AG08396 (cell line): ENCODE data around the gene FZR1.
"Not testable (repeated sequence)": the region's sequence is repeated elsewhere in the genome, so short reads cannot be mapped to it uniquely, and the experiment has no call there.

Experiments
- DNase-seq: peaks from one replicate; pipeline ENCODE4 v3.0.0; 2012; ENCODE audit warnings: low spot score, mixed read lengths

The FZR1 gene

DNA sequence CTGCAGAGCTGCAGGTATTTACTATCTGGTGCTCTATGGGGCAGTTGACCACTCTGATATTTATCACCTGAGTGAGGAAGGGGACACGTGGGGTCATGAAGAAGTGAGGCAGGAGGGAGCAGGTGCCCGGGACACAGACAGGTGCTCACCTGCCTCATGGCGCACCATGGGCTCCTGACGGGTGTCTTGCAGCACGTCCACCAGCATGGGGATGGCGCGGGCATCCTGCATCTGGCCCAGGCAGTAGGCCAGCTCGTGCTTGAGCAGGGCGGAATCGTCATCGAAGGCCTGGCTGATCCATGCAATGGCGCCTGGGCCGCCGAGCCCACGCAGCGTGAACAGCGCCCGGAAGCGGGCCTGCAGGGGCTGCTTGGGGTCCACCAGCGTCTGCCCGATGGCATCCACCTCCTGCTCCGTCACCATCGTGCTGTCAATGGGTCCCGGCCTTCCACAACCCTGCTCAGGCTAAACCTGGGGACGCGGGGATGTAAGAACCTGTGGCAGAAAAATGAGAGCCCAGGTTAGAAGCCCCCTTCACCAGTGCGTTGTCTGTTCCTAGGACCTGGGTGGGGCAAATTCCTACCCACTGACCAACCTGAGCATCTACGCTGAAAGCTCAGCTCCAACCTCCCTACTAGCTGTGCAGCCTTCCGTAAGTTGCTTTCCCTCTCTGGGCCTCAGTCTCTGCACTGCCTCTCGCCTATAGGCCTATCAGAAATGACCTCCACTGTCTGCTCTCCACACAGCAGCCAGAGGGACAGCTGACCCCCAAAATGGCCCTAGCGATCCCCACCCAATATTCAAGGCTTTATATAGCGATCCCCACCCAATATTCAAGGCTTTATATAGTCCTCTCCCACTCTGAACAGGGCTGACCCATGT is 9.5 kb upstream of the FZR1 start:
- no peak for DNase-seq

DNA sequence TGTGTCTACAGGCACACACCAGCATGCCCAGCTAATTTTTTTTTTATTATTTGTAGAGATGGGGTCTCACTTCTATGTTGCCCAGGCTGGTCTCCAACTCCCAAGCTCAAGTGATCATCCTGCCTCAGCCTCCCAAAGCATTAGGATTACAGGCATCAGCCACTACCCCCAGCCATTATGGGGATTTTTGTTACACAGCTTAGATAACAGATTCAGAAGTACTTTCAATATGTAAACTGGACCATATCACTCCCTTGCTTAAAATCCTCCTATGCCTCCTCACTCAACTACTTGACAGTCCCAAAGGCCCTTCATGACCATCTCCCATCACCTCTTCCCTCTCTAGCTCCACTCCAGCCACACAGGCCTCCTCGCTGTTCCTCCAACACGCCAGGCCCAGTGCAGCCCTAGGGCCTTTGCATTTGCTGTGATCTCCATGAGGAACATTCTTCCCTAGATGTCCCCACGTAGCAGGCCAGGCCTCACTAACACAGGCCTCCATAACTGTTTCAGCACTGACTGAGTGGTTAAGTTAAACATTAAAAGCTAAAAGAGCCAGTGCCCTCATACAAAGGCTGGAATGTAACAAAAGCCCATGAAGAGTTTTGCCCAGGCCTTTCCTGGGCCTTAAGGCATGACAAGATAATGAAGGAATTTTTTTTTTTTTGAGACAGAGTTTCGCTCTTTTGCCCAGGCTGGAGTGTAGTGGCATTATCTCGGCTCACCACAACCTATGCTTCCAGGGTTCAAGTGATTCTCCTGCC is 8.2 kb upstream of the FZR1 start:
- DNase-seq = no peak

- DNase-seq = no peak
Observed at GRCh38 chr19:3499738-3500428, 6.2 kb upstream of the FZR1 start.

DNA sequence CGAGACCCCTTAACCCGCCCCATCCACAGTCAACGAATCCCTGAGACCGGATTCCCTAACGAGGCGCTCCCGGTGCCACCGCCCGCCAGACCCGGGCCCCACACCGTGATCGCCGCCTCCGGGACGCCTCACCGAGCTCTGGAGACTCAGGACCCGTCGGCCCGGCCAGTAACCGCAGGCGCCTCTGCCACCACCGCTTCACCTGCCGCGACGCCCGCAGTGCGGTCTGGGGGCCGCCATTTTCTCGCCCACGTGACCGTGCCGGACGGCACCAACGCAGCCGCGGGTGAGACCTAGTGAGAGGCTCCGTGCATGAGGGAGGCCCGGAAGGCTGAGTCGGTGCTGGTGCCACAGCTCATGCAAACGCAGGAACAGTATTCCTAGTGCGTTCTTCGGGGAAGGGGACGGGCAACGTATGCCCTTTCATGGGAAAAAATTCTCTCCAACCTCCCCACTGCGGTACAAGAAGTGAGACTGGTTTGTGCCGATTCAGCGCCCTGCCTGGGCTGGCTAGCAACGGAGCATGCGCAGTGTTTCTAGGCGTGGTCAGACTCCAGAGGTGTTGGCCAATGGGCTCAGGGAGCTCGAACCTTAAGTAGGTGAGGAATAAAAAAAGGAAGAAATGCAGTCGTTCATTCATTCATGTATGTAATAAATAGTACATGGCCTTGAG is 5.5 kb upstream of the FZR1 start, which contains the start of gene DOHH:
Gene DOHH, minus strand, starts transcription at position 246 of the 673 bp plus-strand sequence. CDS start 3,860 bp downstream, outside the sequence.
- peak; percentile 99 for DNase-seq

DNA sequence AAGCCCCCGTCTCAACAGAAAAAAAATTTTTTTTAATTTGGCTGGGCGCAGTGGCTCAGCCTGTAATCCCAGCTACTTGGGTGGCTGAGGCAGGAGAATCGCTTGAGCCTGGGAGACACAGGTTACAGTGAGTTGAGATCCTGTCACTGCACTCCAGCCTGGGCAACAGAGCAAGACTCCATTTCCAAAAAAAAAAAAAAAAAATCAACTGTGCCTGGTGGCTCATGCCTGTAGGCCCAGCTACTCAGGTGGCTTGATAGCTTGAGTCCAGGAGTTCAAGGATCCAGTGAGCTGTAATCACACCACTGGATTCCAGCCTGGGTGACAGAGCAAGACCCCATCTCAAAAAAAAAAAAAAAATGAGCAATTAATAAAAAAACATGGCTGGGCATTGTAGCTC is 4.3 kb upstream of the FZR1 start:
- DNase-seq = no peak

- no peak for DNase-seq
Observed at GRCh38 chr19:3503036-3503572, 3.0 kb upstream of the FZR1 start.

DNA sequence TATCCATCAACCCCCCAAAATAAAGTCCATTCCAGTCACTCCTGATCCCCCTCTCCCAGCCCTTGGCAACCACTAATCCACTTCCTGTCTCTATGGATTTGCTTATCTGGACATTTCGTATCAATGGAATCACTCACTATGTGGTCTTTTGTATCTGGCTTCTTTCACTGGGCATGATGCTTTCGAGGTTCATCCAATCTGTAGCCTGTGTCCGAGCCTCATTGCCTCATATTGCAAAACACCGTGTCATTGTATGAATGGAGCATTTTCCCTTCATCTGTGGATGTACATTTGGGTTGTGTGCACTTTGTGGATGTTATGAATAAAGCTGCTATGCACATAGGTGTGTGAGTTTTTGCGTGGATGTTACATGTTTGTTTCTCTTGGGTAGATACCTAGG is 1.4 kb upstream of the FZR1 start:
- DNase-seq = no peak

GRCh38 chr19:3506384-3507340 is 551 bp downstream of the FZR1 start:
- DNase-seq = peak; percentile 55

GRCh38 chr19:3507371-3508120 is 1.4 kb downstream of the FZR1 start:
- no peak for DNase-seq

DNA sequence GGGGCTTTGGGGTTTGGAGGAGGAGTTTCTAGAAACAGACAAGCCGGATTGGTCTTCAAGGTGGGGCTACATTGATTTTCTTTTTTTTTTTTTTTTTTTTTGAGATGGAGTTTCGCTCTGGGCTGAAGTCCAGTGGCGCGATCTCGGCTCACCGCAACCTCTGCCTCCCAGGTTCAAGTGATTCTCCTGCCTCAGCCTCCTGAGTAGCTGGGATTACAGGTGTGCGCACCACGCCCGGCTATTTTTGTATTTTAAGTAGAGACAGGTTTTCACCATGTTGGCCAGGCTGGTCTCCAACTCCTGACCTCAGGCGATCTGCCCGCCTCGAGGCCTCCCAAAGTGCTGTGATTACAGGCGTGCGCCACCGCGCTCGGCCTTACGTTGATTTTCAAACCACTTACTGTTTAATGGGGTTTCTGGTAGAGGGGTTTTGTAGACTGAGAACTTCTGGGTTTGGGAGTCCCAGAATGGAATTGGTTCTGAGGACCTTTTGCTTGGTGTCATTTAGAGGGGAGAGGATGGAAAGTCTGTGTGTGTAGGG is 2.1 kb downstream of the FZR1 start:
- not testable (repeated sequence) for DNase-seq

DNA sequence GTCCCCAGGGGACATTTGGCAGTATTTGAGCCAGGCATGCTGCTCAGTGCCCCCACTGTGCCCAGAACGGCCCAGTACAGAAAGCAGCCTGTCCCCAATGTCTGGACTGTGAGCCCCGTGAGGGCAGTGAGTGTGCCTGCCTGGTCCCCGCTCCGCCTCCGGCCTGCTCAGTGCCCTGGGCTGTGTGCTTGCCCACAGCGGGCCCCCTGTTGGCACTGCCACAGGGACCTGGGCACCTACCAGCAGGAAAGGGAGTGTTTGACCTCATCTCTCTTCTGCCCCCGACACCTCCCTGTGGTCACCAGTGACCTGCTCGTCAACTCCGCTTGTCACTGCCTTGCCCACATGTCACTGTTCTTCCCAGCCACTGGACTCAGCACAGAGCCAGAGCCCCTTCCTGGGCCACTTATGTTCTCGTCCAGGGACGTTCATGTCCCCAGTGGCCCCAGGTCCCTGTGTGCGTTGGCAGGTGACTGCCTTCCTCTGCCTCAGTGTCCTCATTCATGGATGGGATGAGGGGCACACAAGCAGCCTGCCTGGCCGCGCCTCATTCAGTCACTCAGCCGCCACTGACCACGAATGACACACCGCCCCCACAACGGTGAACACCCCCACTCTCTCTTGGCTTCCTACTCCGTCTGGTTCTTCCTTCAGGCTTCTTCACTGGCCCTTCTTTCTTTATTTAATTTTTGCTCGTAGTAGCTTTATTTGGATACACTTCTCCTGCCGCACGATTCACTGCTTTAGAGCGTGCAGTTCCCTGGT is 2.8 kb downstream of the FZR1 start:
- DNase-seq = no peak

- DNase-seq = peak; percentile 71
Observed at GRCh38 chr19:3509566-3509989, 3.5 kb downstream of the FZR1 start.

- DNase-seq = no peak
Observed at GRCh38 chr19:3510727-3511126, 4.6 kb downstream of the FZR1 start.

- DNase-seq = no peak
Observed at GRCh38 chr19:3511506-3512251, 5.6 kb downstream of the FZR1 start.

DNA sequence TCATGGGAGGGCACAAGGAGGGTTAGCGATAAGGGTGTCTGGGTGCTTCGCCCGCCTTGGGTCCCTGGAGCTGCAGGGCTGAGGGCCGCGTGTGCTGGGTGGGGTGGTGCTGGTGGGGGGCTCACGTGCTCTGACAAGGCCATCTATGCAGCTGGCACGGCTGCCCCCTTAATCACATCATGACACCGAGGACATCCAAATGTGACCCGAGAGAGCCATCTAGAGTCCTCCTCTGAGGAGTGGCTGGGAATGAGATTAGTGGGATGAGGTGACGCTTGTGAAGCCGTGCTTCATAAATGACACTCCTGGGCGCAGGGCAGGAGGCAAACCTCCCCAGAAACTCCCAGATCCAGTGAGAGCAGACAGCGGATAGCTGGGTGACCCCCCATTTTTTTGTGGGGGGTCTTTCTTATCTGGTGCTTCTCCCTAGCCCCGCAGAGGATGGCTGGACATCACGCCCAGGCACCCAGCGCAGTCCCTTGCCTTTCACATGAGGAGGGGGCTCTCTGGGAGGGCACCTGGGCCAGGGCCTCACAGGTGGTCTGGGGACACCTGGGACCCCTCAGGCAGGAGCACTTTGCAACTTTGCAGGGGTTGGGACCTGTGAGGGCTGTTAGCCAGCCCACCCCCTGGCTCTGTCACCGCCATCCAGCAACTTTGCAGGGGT is 6.6 kb downstream of the FZR1 start:
- DNase-seq = no peak

- no peak for DNase-seq
Observed at GRCh38 chr19:3513229-3514140, 7.4 kb downstream of the FZR1 start.
